ENCODE data around the gene MDFIC.

MDFIC gene

GRCh38 chr7:114903131-114903530 lies 18.8 kb upstream of the MDFIC start:
- Histone ChIP-seq H3K36me3 (ENCODE audit: insufficient read depth, low read length) (no peaks in the 10 kb centered on the region), H3K4me1 (ENCODE audit: insufficient read depth, low read length) (no peaks in the 10 kb centered on the region), H3K9me3 (ENCODE audit: insufficient read depth, low read depth, low read length) (no peaks in the 10 kb centered on the region), H3K27me3 (ENCODE audit: insufficient read depth, low read length) (no peaks in the 10 kb centered on the region), H3K4me3 (ENCODE audit: low read length) (no peak overlapping the region), H3K27ac (ENCODE audit: low read depth, low read length) (no peak overlapping the region), H3K9ac (ENCODE audit: low read depth, low read length) (no peak overlapping the region)
- WGBS: 100% methylated on average over 1 of the region's 2 CpGs

DNA sequence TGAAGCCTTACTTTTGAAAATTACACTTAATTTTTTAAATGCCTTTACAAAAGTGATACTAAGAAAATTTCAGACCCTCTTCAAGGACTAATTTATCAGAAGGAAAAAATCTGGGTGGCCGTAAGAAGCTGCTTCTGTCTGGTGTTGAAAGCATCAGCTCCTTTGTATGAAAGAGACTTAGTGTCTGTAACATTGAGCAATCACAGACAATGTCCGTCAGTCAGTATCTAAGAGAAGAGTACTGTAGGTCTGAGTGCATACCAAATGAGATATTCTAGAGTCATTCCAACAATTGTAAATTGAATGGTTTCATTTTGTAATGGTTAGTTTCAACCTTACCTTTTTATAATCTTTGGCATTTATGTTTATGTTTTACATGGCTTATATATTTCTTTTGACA lies 11.1 kb upstream of the MDFIC start:
- H3K4me1 ChIP-seq (ENCODE audit: insufficient read depth, low read length): no peaks in the 10 kb centered on the region
- H3K9ac ChIP-seq (ENCODE audit: low read depth, low read length): no peak overlapping the region
- H3K36me3 ChIP-seq (ENCODE audit: insufficient read depth, low read length): no peaks in the 10 kb centered on the region
- WGBS: 93% methylated on average over 2 of the region's 2 CpGs
- no peaks in the 10 kb centered on the region for H3K27me3 ChIP-seq (ENCODE audit: insufficient read depth, low read length)
- H3K27ac ChIP-seq (ENCODE audit: low read depth, low read length): no peak overlapping the region
- peaks cover 2% of the 10 kb centered on the region; the same call in 1 of the 2 replicates for H3K9me3 ChIP-seq (ENCODE audit: insufficient read depth, low read depth, low read length)
- H3K4me3 ChIP-seq (ENCODE audit: low read length): no peak overlapping the region

GRCh38 chr7:114911411-114911810 lies 10.5 kb upstream of the MDFIC start:
- Histone ChIP-seq H3K4me1 (ENCODE audit: insufficient read depth, low read length) (no peaks in the 10 kb centered on the region), H3K4me3 (ENCODE audit: low read length) (no peak overlapping the region), H3K36me3 (ENCODE audit: insufficient read depth, low read length) (no peaks in the 10 kb centered on the region), H3K27ac (ENCODE audit: low read depth, low read length) (no peak overlapping the region), H3K9ac (ENCODE audit: low read depth, low read length) (no peak overlapping the region), H3K9me3 (ENCODE audit: insufficient read depth, low read depth, low read length) (peaks cover 2% of the 10 kb centered on the region; the same call in 1 of the 2 replicates), H3K27me3 (ENCODE audit: insufficient read depth, low read length) (no peaks in the 10 kb centered on the region)
- whole genome bisulfite sequencing: 95% methylated on average over 4 of the region's 4 CpGs

DNA sequence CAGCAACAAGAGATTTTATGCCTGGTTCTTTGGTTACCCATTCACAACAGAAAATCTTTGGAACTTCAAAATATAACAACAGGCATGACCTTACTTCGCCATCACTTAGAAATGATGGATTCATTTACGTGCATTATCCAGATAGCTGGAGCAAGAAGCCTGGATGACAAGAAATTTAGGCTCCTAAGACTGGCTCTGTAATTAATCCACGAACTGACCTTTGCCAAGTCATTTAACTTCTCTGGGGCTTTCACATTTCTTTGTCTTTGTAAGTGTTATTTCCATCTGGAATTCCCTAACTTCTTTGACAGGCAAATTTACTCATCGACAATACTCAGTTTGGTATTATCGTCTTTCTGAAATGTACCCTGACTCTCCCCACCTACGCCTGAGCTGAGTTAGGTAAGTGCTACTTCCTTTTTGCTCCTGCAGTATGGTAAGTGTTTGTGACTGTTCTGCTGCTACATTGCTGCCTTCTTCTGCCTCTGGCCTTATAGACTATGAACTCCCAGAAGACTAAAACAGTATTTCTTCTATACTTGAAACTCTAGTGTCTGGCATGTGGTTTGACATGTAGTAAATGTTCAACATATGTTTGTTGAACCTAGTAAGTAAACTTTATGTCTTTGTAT lies 5.5 kb upstream of the MDFIC start:
- Histone ChIP-seq H3K36me3 (ENCODE audit: insufficient read depth, low read length) (no peaks in the 10 kb centered on the region), H3K27ac (ENCODE audit: low read depth, low read length) (no peak overlapping the region), H3K27me3 (ENCODE audit: insufficient read depth, low read length) (peaks cover 8% of the 10 kb centered on the region), H3K9ac (ENCODE audit: low read depth, low read length) (no peak overlapping the region), H3K4me3 (ENCODE audit: low read length) (no peak overlapping the region), H3K4me1 (ENCODE audit: insufficient read depth, low read length) (no peaks in the 10 kb centered on the region), H3K9me3 (ENCODE audit: insufficient read depth, low read depth, low read length) (no peaks in the 10 kb centered on the region)
- 81% methylated on average over 6 of the region's 6 CpGs for WGBS

- Histone ChIP-seq H3K4me3 (ENCODE audit: low read length) (no peak overlapping the region), H3K9me3 (ENCODE audit: insufficient read depth, low read depth, low read length) (no peaks in the 10 kb centered on the region), H3K27me3 (ENCODE audit: insufficient read depth, low read length) (peaks cover 17% of the 10 kb centered on the region), H3K4me1 (ENCODE audit: insufficient read depth, low read length) (no peaks in the 10 kb centered on the region), H3K36me3 (ENCODE audit: insufficient read depth, low read length) (no peaks in the 10 kb centered on the region), H3K9ac (ENCODE audit: low read depth, low read length) (no peak overlapping the region), H3K27ac (ENCODE audit: low read depth, low read length) (no peak overlapping the region)
- WGBS: 74% methylated on average over 4 of the region's 4 CpGs
Measured at GRCh38 chr7:114917211-114917839, 4.6 kb upstream of the MDFIC start.

- H3K27ac ChIP-seq (ENCODE audit: low read depth, low read length): no peak overlapping the region
- H3K4me3 ChIP-seq (ENCODE audit: low read length): no peak overlapping the region
- no peaks in the 10 kb centered on the region for H3K36me3 ChIP-seq (ENCODE audit: insufficient read depth, low read length)
- peaks cover 33% of the 10 kb centered on the region for H3K27me3 ChIP-seq (ENCODE audit: insufficient read depth, low read length)
- no peak overlapping the region for H3K9ac ChIP-seq (ENCODE audit: low read depth, low read length)
- no peaks in the 10 kb centered on the region for H3K9me3 ChIP-seq (ENCODE audit: insufficient read depth, low read depth, low read length)
- 89% methylated on average over 3 of the region's 3 CpGs for WGBS
- H3K4me1 ChIP-seq (ENCODE audit: insufficient read depth, low read length): peaks cover 12% of the 10 kb centered on the region
Measured at GRCh38 chr7:114919587-114919986, 2.3 kb upstream of the MDFIC start.

- peaks cover 37% of the 10 kb centered on the region for H3K27me3 ChIP-seq (ENCODE audit: insufficient read depth, low read length)
- peak overlapping the region; percentile 76 for H3K4me3 ChIP-seq (ENCODE audit: low read length)
- H3K4me1 ChIP-seq (ENCODE audit: insufficient read depth, low read length): peaks cover 12% of the 10 kb centered on the region
- H3K36me3 ChIP-seq (ENCODE audit: insufficient read depth, low read length): no peaks in the 10 kb centered on the region
- no peaks in the 10 kb centered on the region for H3K9me3 ChIP-seq (ENCODE audit: insufficient read depth, low read depth, low read length)
- H3K27ac ChIP-seq (ENCODE audit: low read depth, low read length): no peak overlapping the region
- 31% methylated on average over 15 of the region's 15 CpGs for WGBS
- H3K9ac ChIP-seq (ENCODE audit: low read depth, low read length): peak overlapping the region; percentile 63; the same call in 1 of the 2 replicates
Measured at GRCh38 chr7:114921631-114922025, 266 bp upstream of the MDFIC start.

DNA sequence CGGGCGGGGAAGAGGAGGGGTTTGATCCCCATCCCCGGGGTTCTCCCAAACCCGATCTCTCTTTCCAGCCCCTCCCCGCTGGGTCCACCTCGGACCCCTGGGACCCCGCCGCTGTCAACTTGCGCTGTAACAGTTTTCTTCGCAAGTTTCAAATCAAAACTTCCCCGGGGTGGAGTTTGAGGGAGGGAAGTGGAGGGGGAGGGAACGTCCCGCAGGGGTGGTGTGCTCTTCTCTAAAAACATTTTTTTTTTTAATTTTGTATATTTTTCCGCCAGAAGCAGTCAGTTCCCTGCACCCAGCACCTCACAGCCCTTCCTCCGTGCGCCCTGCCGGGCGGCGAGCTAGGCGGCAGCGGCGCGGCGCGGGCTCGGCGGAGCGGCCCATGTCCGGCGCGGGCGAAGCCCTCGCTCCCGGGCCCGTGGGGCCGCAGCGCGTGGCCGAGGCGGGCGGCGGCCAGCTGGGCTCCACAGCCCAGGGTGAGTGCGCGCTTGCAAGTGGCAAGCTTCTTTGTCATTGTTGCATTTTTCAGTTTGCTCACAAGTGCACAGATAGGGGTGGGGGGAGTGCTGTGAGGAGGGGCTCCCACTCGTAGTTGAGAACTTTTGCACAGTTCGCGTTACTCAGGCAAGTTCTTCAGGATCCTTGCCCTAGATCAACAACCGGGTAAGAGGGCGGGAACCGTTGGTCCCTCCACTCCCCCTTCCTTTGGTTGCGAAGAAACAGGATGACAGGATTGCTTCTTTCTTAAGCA lies 933 bp downstream of the MDFIC start:
- Histone ChIP-seq H3K36me3 (ENCODE audit: insufficient read depth, low read length) (no peaks in the 10 kb centered on the region), H3K4me3 (ENCODE audit: low read length) (peak overlapping the region; percentile 76), H3K27me3 (ENCODE audit: insufficient read depth, low read length) (peaks cover 37% of the 10 kb centered on the region), H3K9ac (ENCODE audit: low read depth, low read length) (peak overlapping the region; percentile 63), H3K27ac (ENCODE audit: low read depth, low read length) (no peak overlapping the region), H3K9me3 (ENCODE audit: insufficient read depth, low read depth, low read length) (no peaks in the 10 kb centered on the region), H3K4me1 (ENCODE audit: insufficient read depth, low read length) (peaks cover 18% of the 10 kb centered on the region)
- under 1% methylated on average over 43 of the region's 51 CpGs for WGBS

GRCh38 chr7:114923403-114923713 lies 1.5 kb downstream of the MDFIC start:
- H3K27me3 ChIP-seq (ENCODE audit: insufficient read depth, low read length): peaks cover 37% of the 10 kb centered on the region
- no peak overlapping the region for H3K27ac ChIP-seq (ENCODE audit: low read depth, low read length)
- H3K9ac ChIP-seq (ENCODE audit: low read depth, low read length): peak overlapping the region; percentile 63
- WGBS: 3% methylated on average over 4 of the region's 4 CpGs
- no peaks in the 10 kb centered on the region for H3K9me3 ChIP-seq (ENCODE audit: insufficient read depth, low read depth, low read length)
- peak overlapping the region; percentile 76 for H3K4me3 ChIP-seq (ENCODE audit: low read length)
- no peaks in the 10 kb centered on the region for H3K36me3 ChIP-seq (ENCODE audit: insufficient read depth, low read length)
- H3K4me1 ChIP-seq (ENCODE audit: insufficient read depth, low read length): peaks cover 23% of the 10 kb centered on the region

DNA sequence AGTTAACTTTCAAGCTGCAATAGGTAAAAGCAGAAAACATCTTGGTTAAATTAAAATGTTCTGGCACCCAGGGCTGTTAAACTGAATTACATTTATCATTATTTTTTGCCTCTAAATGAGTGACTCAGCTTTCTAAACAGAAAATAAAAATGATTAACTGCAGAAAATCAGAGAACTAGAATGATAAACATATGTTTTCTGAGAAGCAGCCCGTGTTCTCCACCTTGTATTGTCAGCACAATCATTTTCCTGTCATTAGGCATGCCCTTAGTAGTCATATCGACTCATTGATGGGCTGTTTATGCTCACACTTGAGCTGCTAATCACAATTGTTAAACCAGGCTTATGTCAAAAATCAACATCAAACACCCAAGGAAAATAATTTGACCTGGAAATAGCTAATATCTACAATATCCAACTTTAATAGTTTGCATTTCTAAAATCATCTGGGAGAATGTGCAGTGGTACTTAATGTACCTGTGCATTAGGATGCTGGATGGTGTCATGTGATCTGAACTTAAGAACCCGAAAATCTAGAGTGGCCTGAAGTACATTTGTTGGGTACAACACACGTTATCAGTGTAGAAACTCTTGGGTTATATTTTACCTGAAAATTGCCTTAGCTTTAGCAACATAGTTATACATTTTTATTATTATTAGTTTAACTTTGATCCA lies 2.3 kb downstream of the MDFIC start:
- WGBS: 89% methylated on average over 4 of the region's 4 CpGs

GRCh38 chr7:114925434-114925833 lies 3.5 kb downstream of the MDFIC start:
- Histone ChIP-seq H3K27ac (ENCODE audit: low read depth, low read length) (no peak overlapping the region), H3K36me3 (ENCODE audit: insufficient read depth, low read length) (no peaks in the 10 kb centered on the region), H3K4me3 (ENCODE audit: low read length) (no peak overlapping the region), H3K27me3 (ENCODE audit: insufficient read depth, low read length) (peaks cover 37% of the 10 kb centered on the region), H3K4me1 (ENCODE audit: insufficient read depth, low read length) (peaks cover 37% of the 10 kb centered on the region), H3K9me3 (ENCODE audit: insufficient read depth, low read depth, low read length) (no peaks in the 10 kb centered on the region), H3K9ac (ENCODE audit: low read depth, low read length) (no peak overlapping the region)

More for the DNA sequence above, 2.3 kb downstream of the MDFIC start:
- no peak overlapping the region for H3K9ac ChIP-seq (ENCODE audit: low read depth, low read length)
- peak overlapping the region; percentile 76; the same call in 1 of the 2 replicates for H3K4me3 ChIP-seq (ENCODE audit: low read length)
- no peak overlapping the region for H3K27ac ChIP-seq (ENCODE audit: low read depth, low read length)
- no peaks in the 10 kb centered on the region for H3K9me3 ChIP-seq (ENCODE audit: insufficient read depth, low read depth, low read length)
- peaks cover 26% of the 10 kb centered on the region for H3K4me1 ChIP-seq (ENCODE audit: insufficient read depth, low read length)
- no peaks in the 10 kb centered on the region for H3K36me3 ChIP-seq (ENCODE audit: insufficient read depth, low read length)
- peaks cover 37% of the 10 kb centered on the region for H3K27me3 ChIP-seq (ENCODE audit: insufficient read depth, low read length)

Data from HUES64 (cell line).